ENCODE data around the gene MYL3. TPM values are rescaled to one million over a fixed set of nuclear protein-coding genes. Genes with fewer than 3 reads are reported as not detected.
"Not testable (repeated sequence)": the region's sequence is repeated elsewhere in the genome, so short reads cannot be mapped to it uniquely, and the experiment has no call there.

The MYL3 gene
- total RNA-seq, 2 donors from 2014 or later: 1.9 TPM; not detected in 1

- H3K4me1 ChIP-seq (replicated peaks): no peaks in the 10 kb centered on the region
- intact Hi-C loops (cut with DNase I): no loop called here
- H3K9me3 ChIP-seq: no peaks in the 10 kb centered on the region
- H3K27ac ChIP-seq: peak overlapping the region in 1 of 2 donors; percentile 50
- no peak for TF ChIP-seq CTCF (IDR thresholded peaks at IDR 0.05)
- TF ChIP-seq POLR2A (IDR thresholded peaks at IDR 0.05): no peak
- no peak for TF ChIP-seq POLR2AphosphoS5 (IDR thresholded peaks at IDR 0.05)
- H3K36me3 ChIP-seq: no peaks in the 10 kb centered on the region
- no peaks in the 10 kb centered on the region for H3K27me3 ChIP-seq (replicated peaks; ENCODE audit: insufficient read depth)
- WGBS: 42% methylated on average over 15 of the region's 15 CpGs
- peak overlapping the region; percentile 15 to 26 for H3K4me3 ChIP-seq
- no peak for DNase-seq (ENCODE audit: low spot score)
Measured at GRCh38 chr3:46811615-46812236, 51.5 kb downstream of the MYL3 start.

GRCh38 chr3:46808766-46809165 is 54.5 kb downstream of the MYL3 start:
- H3K36me3 ChIP-seq; H3K27me3 ChIP-seq (replicated peaks; ENCODE audit: insufficient read depth); DNase-seq (ENCODE audit: low spot score); H3K27ac ChIP-seq; H3K4me1 ChIP-seq (replicated peaks); intact Hi-C loops (cut with DNase I); H3K9me3 ChIP-seq; H3K4me3 ChIP-seq: not testable (repeated sequence)
- WGBS: 88% methylated on average over 6 of the region's 6 CpGs

Other genes starting within 250 kb of the MYL3 start
- gene ALS2CL, start 169.8 kb downstream of the MYL3 start, total RNA-seq: 10 to 100 TPM in 1 of 2 donors, 1 to 10 TPM in 1; 8.1 to 18.9 TPM
- gene TMIE, start 162.1 kb downstream of the MYL3 start, total RNA-seq: 1 to 10 TPM in 1 of 2 donors, under 1 TPM in 1; 0.18 to 1.6 TPM
- under 1 TPM; 0.14 to 0.80 TPM for gene PRSS50, start 145.6 kb downstream of the MYL3 start, total RNA-seq
- gene PTH1R, start 14.3 kb upstream of the MYL3 start, total RNA-seq: 10 to 100 TPM in 1 of 2 donors, 1 to 10 TPM in 1; 1.3 to 10.8 TPM
- 10 to 100 TPM; 34.6 to 78.7 TPM for gene CCDC12, start 113.3 kb upstream of the MYL3 start, total RNA-seq
- 10 to 100 TPM; 25.8 to 53.5 TPM for gene NBEAL2, start 116.2 kb upstream of the MYL3 start, total RNA-seq